DLD1 (cell line): ENCODE data around the gene BEND5.

Experiments
- in situ Hi-C: cut with HindIII; loops from 2 replicates; pipeline ENCODE4 v1.10.0; 2017; ENCODE audit warnings: low sequenced_read_pairs

Gene BEND5

DNA sequence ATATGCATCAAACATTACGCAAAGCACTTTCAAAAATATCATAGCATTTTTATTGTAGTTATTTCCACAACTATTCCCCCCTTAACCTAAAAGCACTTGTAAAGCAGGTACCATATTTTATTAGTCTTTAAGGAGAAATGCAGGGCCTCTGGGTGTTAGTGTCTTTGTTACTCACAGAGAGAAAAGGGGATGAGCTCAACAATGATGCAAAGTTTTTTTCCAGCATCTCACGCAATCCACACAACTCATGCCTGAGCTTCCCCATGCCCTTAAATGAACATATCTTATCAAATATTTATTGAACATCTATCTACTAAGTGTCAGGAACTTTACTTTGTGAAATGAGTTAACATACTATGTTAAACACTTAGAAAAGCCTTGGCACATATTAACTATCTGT is 50.6 kb downstream of the BEND5 start:
- in situ Hi-C loops, result no loop called here

GRCh38 chr1:48725341-48726046 is 51.2 kb downstream of the BEND5 start:
- in situ Hi-C loops, result no loop called here

- in situ Hi-C loops, result no loop called here
Observed at GRCh38 chr1:48720929-48721328, 55.8 kb downstream of the BEND5 start.

DNA sequence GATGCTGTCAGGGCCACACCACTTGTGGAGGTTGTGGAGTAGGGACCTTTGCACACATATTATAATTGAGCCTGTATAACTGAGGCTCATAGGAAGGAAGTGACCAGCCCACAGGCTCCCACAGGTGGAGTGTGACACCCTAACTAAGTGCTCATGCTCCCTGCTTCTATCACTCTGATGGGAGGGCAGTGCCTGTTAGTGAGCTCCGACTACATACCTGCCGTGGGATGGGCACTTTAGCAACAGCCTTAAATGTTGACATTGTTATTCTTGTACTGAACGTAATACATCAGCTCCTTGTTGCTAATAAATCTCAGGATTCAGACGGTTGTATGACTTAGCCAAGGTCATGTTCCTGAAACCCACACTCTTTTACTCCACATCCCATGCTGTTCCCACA is 58.0 kb downstream of the BEND5 start:
- in situ Hi-C loops, result no loop called here

GRCh38 chr1:48718116-48718630 is 58.5 kb downstream of the BEND5 start:
- in situ Hi-C loops, result no loop called here

- in situ Hi-C loops, result no loop called here
Observed at GRCh38 chr1:48717082-48717481, 59.6 kb downstream of the BEND5 start.

DNA sequence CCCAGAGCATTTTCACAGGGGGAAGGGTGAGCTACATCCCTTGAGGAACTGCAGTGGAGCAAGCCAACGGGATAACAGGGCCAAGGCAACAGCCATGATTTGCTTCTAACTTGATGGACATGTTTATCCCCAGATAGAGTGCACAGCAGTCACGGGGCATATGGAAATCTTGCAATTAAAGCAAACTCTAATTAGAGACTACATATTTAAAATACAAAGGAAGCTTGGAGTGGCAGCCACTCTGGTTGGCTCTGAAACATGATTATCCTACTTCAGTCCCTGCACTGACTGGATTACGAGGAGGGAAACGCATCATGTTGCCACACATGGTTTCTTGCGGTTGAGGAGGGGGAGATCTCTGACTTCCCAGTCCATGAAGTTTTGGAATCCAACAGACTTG is 60.8 kb downstream of the BEND5 start:
- in situ Hi-C loops, result no loop called here

DNA sequence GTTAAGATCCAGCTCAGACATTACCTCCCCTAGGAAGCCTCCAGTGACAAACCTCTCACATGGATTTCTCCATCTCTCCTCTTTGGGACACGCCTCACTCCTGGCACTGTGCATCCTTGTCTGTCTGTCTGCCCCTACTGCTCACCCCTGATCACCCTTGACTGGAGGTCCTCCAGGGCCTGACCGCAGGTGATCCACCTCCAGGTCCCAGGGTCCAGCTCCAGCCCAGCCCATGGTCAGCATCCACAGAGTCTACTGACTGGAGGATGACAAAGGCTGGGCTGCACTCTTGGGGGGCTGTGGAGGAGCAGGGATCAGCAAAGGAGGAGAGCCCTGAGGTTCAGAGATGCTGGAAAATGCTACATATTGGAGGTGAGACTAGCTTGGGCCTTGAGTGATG is 65.8 kb downstream of the BEND5 start:
- in situ Hi-C loops, result no loop called here

GRCh38 chr1:48710318-48710717 is 66.4 kb downstream of the BEND5 start:
- in situ Hi-C loops, result no loop called here

DNA sequence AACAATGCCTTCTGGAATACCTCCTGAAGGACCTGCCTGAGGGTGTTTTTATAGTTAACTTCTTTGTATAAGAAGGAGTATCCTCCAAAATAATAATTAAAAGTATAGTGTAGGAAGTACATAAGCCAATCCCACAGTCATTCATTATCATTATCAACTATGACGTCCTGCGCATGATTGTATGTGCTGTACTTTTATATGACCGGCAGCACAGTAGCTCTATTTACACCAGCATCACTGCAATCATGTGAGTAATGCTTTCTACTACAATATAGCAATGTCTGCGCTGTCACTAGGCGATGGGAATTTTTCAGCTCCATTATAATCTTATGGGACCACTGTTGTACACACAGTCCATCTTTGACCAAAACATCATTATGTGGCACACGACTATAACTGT is 72.0 kb downstream of the BEND5 start:
- in situ Hi-C loops, result no loop called here

DNA sequence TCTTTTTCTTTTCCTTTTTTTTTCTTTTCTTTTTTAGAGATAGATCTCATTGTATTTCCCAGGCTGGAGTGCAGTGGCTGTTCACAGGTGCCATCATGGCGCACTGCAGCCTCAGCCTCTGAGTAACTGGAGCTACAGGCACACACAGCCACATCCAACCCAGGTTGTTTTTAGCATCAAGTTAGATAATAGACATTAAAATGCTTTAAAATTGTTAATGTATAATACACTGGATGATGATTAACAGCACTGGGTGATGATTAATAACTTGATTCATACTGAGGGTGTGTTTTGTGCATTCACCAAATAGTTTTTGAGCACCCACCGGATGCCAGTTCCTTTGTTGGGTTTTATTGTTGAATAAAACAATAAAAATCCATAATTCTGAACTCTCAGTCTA is 75.2 kb downstream of the BEND5 start:
- in situ Hi-C loops, result no loop called here

DNA sequence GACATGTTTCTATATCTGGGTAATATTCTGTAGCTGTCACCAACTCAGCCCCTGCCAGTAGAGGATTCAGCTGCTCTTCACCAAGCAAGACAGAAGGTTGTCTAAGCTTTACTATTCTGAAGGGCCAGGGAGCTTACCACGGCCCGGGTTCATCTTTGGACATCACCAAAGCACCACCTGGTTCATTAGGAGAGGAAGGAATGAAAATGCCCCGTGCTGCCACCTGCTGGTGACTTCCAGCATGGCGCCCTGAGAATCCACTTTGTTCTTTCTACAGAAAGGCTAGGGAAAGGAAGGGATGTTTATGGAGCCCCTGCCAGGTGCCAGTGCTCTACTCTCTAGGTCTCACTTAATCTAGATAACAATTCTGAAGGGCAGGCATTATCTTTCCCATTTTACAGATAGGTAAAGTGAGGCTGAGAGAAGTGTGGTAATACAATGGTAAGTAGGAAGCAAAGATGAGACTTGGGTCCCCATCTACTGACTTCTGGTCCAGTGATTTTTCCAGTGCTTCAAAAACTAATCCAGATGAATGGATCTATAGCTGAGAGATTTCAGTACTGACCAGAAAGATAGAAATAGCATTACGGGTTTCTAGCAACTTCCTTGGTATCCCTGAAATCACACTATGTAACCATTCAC is 79.5 kb downstream of the BEND5 start:
- in situ Hi-C loops, result no loop called here

- in situ Hi-C loops, result no loop called here
Observed at GRCh38 chr1:48695161-48695560, 81.5 kb downstream of the BEND5 start.

DNA sequence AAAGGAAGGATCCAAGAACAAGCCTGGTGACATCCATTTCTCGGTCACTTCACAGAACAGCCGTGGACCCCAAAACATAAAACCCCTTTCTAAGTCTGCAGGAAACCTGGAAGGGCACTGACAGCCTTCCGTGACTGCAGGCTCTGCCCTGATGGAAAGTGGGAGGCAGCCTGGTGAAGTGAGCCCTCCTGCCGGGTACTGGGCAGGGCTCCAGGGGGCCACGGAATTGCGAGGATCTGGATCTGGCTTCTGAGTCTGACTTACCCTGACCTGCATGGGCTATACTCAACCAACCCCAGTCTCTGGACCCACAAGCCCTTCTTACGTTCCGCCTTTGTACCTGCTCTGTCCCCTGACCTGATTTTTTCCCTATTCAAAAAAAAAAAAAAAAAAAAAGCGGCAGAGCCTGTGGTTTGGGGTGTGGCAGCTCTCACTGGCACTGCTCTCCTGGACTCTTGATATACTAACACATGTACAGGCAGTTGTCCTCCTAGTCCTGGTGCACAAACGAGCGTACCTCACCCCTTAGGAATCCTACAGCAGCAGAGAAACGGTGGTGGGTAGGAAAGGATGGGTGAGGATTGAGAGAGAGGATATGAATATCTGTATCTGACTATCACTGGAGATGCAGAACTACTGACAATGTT is 82.9 kb downstream of the BEND5 start:
- in situ Hi-C loops, result no loop called here

- in situ Hi-C loops, result no loop called here
Observed at GRCh38 chr1:48693180-48693579, 83.5 kb downstream of the BEND5 start.

- in situ Hi-C loops, result no loop called here
Observed at GRCh38 chr1:48692235-48692634, 84.5 kb downstream of the BEND5 start.

- in situ Hi-C loops, result no loop called here
Observed at GRCh38 chr1:48691429-48692001, 85.2 kb downstream of the BEND5 start.

DNA sequence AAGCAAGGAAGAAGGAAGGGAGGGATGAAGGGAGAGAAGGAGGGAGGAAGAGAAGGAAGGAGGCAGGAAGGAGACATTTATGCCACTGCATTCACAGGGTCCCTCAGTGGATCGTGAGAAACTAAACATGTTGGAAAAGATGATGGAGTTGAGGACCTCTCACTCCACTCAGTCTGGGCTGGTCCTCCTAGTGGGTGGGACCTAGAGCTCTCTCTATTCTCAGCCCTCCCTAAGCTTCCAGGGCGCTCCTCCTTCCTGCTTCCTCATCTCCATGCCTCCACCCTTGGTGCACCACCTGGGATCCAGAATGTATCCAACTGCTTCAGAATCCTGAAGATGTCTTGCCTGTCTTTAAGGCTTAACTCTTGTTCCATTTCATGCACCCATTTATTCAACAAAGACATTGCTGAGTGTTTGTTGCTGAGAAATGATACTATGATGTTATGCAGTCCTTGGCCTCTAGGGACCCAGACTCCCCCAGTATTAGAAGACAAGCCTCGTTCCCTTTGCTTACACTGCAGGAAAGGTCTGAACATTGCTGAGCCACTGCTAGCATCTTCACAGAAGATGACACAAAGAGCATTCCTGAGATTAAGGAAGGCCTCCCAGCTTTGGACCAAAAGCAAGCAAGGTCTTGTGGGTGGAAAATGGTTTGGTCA is 88.5 kb downstream of the BEND5 start:
- in situ Hi-C loops, result no loop called here

GRCh38 chr1:48687282-48688045 is 89.2 kb downstream of the BEND5 start:
- in situ Hi-C loops, result no loop called here

DNA sequence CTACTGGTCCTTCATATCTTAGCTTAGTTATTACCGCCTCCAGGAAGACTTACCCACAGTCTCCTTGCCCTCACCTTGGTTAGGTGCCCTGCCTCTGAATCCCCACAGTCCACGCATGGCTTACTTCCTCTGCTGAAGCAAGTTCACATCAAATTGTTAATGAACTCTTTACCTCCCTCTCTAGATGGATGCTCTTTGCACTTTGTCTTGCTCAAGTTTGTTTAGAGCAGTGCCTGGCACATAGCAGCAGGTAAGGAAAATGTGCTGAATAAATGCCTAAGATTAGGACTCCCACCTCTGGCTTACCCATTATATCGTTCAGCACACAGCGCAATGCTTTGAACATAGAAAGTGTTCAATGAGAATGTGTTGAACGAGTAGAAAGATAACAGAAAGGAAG is 90.5 kb downstream of the BEND5 start:
- in situ Hi-C loops, result no loop called here
